GM12872 (cell line): ENCODE results near the gene TPPP3.

Experiments used
- TF ChIP-seq, protein P1 (sequence below): IDR thresholded peaks from 3 replicates; pipeline ENCODE4 v1.5.1; 2011; ENCODE audit warnings: low read depth, mild to moderate bottlenecking, low read length, moderate library complexity; ENCODE audit not compliant: insufficient read depth

TPPP3 gene

DNA sequence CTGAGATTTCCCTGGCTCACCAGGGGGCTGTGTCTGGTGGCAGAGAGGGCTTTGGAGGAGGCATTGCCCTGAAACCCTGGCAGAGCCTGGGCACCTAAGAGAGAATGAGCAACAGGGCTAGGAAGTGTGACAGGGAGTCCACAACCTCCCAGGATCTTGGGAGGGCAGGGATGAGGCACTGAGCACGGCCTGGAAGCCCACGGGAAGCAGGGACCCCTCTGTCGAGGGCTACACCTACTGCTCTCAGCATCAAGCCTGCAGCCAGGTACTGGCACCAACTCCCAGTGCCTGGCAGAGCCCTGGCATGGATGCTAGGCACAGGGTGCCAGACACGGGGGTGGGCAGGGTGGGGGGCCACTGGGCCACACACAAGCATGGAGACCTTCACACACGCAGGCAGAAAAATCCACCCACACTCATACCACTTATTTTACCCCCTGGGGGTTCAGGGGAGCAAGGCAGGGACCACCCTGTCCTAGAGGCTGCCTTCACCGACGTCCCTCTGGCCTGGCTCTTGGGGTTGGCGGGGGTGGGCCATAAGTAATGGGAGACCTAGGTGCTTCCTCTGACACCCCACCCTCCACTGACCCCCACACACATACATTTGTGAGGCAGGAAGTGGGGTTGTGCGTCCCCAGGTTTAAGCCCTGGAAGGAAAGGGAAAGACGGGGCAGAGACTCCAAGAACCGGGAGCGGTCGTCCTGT is 36.7 kb upstream of the TPPP3 start:
- TF ChIP-seq, protein P1, sequence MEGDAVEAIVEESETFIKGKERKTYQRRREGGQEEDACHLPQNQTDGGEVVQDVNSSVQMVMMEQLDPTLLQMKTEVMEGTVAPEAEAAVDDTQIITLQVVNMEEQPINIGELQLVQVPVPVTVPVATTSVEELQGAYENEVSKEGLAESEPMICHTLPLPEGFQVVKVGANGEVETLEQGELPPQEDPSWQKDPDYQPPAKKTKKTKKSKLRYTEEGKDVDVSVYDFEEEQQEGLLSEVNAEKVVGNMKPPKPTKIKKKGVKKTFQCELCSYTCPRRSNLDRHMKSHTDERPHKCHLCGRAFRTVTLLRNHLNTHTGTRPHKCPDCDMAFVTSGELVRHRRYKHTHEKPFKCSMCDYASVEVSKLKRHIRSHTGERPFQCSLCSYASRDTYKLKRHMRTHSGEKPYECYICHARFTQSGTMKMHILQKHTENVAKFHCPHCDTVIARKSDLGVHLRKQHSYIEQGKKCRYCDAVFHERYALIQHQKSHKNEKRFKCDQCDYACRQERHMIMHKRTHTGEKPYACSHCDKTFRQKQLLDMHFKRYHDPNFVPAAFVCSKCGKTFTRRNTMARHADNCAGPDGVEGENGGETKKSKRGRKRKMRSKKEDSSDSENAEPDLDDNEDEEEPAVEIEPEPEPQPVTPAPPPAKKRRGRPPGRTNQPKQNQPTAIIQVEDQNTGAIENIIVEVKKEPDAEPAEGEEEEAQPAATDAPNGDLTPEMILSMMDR: no peak

DNA sequence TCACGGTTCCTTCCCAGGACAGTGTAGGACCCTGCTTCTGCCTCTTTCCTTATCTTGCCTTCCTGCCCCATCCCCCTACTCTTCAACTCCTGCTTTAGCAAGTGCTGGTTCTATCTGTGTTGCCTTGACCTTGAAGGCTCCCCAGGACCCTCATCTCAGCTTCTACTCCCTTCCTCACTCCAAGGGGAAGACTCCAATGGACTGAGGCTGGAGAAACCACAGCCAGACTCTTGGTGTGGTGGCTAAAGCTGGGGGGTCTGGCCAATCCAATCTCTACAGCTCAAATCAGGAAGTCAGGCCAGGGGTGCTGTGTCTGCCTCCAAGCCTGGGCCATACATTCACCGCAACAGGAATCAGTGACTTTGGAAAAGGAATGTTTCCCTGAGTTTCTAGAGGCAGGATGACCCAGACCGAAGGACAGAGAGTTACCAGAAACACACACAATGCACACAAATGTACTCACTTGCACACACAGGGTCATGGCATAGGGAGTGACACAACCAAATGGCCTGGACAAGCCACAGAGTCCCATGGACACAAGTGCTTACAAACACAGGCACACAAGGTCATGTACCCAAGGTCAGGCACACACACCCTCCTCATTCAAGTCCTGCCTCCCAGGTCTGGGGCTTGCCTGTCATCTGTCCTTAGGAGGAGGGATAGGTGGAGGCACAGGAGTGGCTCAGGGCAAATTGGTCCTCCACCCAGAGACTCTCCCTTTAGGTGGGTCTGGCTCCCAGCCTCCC is 35.9 kb upstream of the TPPP3 start:
- TF ChIP-seq, protein P1: no peak

DNA sequence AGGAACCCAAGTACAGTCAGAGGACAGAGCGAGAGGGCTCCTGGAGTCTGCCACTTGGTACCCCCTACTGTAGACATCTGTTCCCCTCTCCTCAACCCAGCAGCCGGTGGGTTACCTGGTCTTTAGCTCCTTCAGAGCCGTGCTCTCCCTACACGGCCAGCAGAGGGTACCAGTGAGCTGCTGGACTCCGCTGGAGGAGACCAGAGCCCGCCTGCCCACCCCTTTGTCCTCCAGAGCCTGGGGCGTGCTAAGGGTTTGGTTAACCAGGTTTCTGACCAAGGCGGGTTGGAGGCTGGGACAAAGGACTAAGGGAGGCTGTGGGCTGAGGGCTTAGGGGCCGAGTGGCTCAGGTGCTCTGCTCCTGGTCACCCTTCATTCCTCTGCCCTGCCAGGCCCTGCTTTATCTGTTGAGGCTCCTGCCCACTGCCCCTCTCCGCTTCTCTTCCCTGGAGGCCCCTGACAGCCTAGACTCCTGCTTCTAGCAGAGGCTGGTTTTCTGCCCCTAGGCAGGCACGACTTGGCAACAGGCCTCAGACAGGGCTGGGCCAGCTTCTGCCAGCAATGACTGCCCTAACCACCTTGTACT is 34.9 kb upstream of the TPPP3 start:
- TF ChIP-seq, protein P1: peak; percentile 93

DNA sequence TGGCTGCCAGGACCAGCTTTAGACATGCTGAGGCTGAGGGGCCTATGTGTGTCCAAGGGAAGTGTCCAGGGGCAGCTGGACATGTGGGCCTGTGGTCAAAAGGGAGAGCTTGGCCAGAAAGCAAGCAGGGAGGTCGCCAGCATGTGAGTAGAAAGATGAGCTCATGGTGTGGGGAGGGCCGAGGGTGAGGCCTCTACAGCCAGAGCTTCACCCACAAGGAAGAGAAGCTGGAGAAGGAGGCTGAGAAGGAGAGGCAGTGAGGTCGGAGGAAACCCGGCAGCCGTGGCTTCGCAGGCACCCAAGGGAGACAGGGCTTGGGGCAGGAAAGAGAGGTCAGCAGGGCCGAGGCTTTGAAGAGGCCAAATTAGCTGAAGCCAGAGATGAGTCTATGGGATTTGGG is 33.7 kb upstream of the TPPP3 start:
- TF ChIP-seq, protein P1: no peak

DNA sequence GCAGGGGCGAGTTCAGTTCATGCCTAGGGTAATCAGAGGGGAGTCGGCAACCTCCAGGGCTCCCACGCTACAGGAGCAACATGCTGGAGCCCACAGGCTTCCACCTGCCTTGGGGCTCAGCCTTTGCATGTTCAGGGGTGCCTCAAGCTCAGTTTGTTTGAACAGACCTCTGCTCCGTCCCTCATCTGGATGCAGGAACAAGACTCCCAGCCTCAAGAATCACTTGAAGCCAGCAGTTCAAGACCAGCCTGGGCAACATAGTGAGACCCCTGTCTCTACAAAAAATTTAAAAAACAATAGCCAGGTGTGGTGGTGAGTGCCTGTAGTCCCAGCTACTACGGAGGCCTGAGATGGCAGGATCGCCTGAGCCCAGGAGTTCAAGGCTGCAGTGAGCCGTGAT is 32.7 kb upstream of the TPPP3 start:
- TF ChIP-seq, protein P1: no peak

DNA sequence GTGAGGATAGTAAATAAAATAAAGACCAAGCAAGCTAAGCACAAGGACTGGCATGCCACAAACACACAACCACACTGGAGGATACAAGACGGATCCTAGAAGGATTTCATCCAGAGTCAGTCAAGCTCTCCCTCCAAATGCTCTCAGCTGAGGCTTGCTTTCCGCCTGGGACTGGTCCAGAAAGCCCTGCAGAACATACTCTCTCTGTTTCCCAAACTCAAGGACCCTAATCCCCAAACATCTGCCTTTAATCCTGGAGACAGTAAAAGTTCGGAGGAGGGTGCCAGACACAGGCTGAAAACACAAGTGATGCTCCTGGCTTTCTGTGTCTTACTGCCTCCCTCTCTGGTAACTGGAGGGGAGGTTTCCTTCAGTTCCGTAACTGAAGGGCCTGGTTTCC is 32.3 kb upstream of the TPPP3 start:
- TF ChIP-seq, protein P1: no peak

DNA sequence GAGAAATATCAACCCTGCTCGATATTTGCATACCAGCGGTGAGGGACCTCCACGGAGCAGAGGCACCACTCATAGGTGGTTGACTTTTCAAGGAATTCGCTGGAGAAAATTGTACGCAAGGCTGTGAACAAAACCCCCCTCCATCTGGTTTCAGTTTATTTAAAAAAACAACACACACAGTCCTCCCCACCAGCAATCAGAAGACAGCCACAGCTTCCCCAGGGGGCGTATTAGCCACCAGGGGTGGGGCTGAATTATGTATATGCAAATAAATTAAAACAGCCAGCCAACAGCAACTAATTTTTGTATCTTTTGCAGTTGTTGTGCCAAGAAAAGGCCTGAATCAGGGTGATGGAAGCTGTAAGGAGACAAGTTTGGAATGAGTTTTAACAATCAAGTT is 31.8 kb upstream of the TPPP3 start:
- TF ChIP-seq, protein P1: no peak
